ENCODE results near the gene CSRP2.
A peak's percentile ranks its signal among the peaks of the same experiment; 100 is the strongest.

The CSRP2 gene

DNA sequence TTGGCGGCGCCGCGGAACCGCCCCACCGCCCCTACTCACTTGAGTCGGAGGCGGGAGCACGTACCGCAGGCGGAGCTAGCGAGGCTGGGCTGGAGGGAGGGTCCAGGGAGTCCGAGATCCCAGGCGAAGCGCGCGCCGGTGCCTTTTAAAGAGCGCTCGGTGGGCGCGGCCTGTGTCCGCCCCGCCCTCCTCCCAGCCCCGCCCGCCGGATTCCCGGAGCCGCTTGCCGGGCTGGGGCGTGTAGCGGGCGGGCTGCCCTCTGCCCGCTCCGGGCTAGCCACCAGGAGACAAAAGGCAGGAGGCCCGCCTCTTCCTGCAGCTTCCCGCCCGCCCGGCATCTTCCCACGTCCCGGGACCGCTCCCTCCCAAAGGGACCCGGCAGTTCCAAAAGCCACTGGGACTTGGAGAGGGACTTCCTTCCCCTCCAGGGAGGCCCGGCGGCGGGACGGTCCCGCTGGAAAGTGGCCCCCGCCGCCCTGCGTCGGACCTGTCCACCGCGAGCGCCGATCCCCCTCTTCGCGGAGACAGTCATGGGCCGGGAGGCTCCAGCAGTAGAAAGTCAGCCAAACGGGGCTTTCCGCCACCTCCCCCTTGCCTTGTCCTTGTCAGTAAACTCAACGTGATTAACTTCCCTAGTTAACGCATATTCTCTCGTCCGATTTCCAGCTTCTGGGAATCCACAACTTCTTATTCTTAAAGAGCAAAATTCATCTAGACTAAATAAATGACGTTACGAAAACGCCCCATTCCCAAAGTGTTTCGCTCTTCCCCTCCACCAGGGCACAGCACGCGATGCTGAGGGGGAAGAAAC, at the start of gene CSRP2:
CSRP2 (minus strand) TSS at position 121 of the 811 bp plus-strand sequence. CDS start 12,759 bp downstream, outside the sequence.
- peak; percentile 36 for DNase-seq

- peak; percentile 4 for DNase-seq
These were observed 48.5 kb upstream of the CSRP2 start for GRCh38 chr12:76927170-76927784.

DNA sequence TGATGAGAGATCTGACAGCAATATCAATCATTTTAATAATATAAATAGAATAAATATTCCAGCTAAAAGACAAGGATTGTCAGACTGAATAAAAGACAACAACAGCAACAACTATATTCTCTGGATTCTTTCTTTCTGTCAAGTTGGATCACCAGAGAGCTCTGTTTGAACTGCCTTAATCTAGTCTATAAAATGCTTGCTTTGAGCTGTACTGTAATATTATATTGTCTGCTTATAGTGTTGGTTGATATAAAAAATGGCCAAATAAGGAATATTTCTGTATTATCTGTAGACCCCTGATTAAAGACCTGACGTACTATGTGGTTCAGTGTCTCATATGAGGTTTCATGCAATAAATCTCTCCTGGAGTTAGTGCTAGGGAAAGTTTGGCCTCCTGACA, 46.3 kb upstream of the CSRP2 start:
- DNase-seq, result no peak

DNA sequence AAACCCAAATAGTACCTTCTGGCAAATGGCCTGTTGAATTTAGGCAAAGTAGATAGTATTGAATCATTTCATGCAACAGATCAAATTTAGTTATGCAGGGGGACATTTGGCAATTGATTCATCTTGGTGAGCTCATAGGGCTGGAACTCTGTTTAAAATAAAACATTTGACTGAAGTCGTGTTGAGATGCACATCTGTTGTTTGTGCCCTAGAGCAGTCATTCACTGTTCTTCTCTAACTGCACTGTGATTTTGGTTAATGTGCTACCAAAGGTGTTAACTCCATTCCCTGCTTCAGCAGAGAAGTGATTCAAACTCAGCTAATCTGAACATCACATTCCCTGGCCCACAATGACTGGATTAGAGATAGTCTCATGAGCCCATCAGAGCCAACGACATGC, 44.0 kb upstream of the CSRP2 start:
- no peak for DNase-seq

GRCh38 chr12:76921891-76922664, 43.3 kb upstream of the CSRP2 start:
- no peak for DNase-seq

GRCh38 chr12:76921100-76921471, 42.3 kb upstream of the CSRP2 start:
- DNase-seq, result no peak

DNA sequence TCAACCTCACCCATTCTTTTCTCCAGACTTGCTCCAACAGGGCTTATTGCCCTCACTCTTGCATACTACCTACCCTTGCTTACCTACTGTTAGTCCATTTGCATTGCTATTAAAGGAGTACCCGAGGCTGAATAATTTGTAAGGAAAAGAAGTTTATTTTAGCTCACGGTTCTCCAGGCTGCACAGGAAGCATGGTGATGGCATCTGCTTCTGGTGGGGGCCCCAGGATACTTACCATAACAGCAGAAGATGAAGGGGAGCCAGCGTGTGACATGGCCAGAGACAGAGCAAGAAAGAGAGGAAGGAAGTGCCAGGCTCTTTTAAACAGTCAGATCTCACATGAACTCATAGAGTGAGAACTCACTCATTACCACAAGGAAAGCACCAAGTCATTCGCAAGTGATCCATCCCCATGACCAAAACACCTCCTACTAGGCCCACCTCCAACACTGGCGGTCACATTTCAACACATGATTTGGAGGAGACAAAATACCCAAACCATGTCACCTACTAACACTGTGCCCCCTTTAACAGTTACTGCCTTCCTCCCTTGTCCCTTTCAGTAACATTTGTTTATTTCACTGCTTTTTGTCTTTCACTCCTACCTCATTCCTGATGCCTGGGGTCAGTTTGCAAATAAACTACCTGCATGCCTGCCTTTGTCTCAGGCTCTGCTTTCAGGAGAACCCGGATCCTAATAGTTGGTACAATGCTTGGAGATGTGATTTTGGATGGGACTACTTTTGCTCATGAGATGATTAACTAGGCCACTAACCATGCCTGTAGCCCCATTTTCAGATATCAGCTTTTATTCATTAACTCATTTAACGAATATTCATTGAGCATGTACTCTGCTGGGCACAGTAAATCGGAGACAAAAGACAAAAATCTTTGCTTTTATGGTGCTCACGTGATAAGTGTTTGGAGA, 41.6 kb upstream of the CSRP2 start:
- no peak for DNase-seq

GRCh38 chr12:76919383-76920171, 40.8 kb upstream of the CSRP2 start:
- no peak for DNase-seq

- no peak for DNase-seq
These were observed 37.3 kb upstream of the CSRP2 start for GRCh38 chr12:76916170-76916540.

DNA sequence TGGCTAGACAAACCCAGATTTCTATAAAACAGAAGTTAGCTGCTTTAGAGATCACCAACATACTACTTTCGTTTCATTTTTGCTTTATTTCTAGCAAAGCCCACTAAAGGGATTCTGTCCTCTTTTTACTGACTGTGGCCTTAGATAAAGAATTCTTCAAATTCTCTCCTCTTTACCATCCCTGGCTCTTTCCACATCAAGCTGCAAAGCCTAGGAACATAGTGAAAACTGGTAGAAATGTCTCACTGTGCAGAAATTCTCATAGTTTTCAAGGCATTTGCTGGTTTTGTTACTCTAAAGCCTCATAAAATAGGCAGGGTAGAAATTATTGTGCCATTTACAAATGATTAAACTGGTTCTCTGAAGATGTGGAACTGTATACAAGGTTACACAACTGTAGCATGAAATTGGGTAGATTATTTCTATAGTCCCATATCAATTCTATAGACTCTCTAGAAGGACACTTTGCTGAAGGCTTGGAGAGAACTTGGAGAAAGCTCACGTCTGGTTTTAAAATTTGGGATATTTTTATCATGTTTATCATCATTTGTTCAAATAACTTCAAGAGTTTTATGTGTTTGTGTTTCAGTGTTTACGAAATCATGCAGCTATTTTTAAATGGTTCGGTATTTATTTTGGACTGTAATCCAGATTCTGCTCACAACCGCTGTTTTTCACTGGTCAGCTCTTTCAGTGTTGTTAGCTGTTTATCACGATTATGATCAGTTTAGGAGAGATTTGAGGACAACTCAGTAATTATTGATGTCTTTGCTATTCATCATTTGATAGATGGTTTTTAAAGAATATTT, 36.7 kb upstream of the CSRP2 start:
- no peak for DNase-seq

DNA sequence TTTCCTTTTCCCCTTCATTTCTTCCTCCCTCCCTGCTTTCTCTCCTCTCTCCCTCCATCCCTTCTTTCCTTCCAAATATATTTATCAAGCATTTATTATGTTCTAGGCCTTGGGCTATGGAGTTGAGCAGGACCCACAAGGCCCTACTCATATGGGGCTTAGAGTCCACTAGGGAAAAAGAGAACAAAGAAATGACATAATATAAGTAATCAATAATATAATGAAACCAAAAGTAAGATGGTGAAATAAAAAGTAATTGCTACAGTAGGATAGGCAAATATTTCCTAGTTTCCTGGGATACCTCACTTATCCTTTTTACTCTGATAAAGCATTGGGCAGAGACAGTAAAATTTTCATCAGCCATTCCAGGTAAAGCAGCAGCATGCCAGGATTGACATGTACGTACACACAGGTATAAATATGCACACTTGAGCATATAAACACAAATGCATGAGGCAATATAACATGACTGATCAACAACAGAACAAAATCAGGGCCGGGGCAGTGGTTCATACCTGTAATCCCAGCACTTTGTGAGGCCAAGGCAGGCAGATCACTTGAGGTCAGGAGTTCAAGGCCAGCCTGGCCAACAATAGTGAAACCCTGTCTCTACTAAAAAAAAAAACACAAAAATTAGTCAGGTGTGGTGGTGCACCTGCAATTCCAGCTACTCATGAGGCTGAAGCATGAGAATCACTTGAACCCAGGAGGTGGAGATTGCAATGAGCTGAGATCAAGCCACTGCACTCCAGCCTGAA, 35.5 kb upstream of the CSRP2 start:
- DNase-seq, result no peak

GRCh38 chr12:76909290-76909689, 30.5 kb upstream of the CSRP2 start:
- DNase-seq, result no peak

GRCh38 chr12:76908303-76909017, 29.6 kb upstream of the CSRP2 start:
- no peak for DNase-seq

GRCh38 chr12:76901628-76902380, 23.0 kb upstream of the CSRP2 start:
- no peak for DNase-seq

GRCh38 chr12:76899522-76899921, 20.7 kb upstream of the CSRP2 start:
- no peak for DNase-seq

DNA sequence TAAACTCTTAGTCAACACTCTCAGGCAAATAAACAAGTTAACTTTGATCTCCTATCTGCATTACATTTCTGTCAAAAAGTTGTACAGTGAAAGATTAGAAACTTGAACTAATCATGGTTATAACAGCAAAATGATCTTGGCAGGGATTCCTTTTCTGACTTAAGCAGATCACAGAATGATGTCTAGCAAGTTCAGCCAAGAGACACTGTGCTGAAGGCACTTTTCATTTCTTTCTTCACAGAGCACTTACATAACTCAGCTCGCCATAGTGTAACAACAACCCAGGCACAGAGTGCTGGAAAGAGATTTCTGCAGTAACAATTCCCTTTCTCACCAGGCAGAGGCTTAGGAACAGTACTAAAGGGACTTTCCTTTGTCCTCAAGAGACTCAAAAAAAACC, 19.6 kb upstream of the CSRP2 start:
- DNase-seq, result no peak

DNA sequence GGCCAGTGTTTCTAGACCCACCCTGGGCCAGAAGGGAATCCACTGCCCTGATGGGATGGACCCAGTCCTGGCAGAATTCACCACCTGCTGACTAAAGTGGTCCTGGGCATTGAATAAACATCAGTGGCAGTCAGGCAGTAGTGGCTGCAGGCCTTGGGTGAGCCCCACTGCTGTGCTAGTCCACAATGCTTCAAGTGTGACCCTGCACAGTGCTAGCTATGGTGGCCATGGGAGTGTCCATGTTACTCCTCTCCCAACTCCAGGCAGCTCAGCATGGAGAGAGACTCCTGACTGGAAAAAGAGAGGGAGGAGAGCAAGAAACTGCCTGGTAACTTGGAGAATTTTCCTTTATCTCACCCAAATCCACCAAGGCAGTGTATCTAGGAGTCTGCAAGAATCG, 17.5 kb upstream of the CSRP2 start:
- DNase-seq, result no peak

- no peak for DNase-seq
These were observed 17.0 kb upstream of the CSRP2 start for GRCh38 chr12:76895796-76896195.

DNA sequence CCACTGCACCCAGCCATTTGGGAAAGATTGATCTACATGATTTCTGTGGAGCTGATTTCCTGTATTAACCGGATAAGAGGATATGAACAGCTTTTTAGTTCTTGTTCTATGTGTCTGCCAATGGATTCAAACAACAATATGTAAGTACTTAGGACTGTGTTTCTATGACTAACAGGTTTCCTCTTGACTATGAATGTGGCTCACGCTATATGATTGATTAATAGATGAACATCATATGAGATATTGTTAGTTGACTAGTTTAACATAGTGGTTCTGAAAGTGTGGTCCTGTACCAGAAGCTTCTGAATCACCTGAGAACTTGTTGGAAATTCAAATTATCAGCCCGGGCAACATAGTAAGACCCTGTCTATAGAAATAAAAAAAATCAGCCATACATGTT, 12.8 kb upstream of the CSRP2 start:
- no peak for DNase-seq

Data from activated CD4-positive, alpha-beta T cell treated with anti-CD3 and anti-CD28 coated beads, Interleukin-2, amount 50 U/mL, for 1 hour (primary cell).